Mucosa of rectum (tissue), 2 donors: Measurements from ENCODE around the gene ANO6.

Experiments
- H3K27ac ChIP-seq, 2 donors: one replicate each; pipeline ENCODE4 v1.7.0; 2013; ENCODE audit warnings: inconsistent platforms in 2 of 2, low read depth in 2 of 2, low read length in 2 of 2
- H3K27me3 ChIP-seq, 2 donors: one replicate each; pipeline ENCODE4 v1.7.0; 2013; ENCODE audit warnings: low read length in 2 of 2; ENCODE audit not compliant: control insufficient read depth in 2 of 2, insufficient read depth in 2 of 2
- H3K36me3 ChIP-seq, 2 donors: one replicate each; pipeline ENCODE4 v1.7.0; 2013; ENCODE audit warnings: low read length in 2 of 2; ENCODE audit not compliant: control insufficient read depth in 2 of 2, insufficient read depth in 2 of 2
- H3K4me1 ChIP-seq, 2 donors: one replicate each; pipeline ENCODE4 v1.7.0; 2013; ENCODE audit warnings: low read length in 2 of 2, mild to moderate bottlenecking in 1 of 2; ENCODE audit not compliant: control insufficient read depth in 2 of 2, insufficient read depth in 2 of 2
- H3K4me3 ChIP-seq, 2 donors: one replicate each; pipeline ENCODE4 v1.7.0; 2013; ENCODE audit warnings: low read length in 2 of 2
- H3K9ac ChIP-seq, 2 donors: one replicate each; pipeline ENCODE4 v1.7.0; 2013; ENCODE audit warnings: low read length in 2 of 2, low read depth in 1 of 2, mild to moderate bottlenecking in 1 of 2
- H3K9me3 ChIP-seq, 2 donors: one replicate each; pipeline ENCODE4 v1.7.0; 2013; ENCODE audit warnings: low read length in 2 of 2; ENCODE audit not compliant: control insufficient read depth in 2 of 2
- donor health status: healthy.
- donor health status: Normal muscosa, but diverticular disease.

ANO6 gene

DNA sequence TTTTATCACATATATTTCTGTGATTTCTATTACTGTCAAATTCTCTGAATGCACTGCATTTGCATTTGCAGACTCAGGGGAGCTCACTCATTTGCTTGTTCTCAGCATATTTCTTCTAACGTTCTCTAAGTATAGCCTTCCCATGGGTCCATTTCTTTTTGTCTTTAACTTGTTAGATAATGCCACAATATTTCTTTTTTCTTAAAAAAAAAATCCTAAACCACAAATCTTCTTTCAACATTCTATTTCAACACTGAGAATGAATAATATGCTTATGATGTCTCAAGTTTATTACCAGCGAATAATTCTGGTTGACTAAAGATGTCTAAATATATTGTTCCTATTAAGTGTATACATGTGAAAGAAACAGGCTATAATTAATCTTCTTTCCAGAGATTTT, 200.2 kb downstream of the ANO6 start:
- Histone ChIP-seq H3K4me3 (no peak overlapping the region), H3K4me1 (no peaks in the 10 kb centered on the region), H3K27ac (no peak overlapping the region), H3K9ac (no peak overlapping the region), H3K27me3 (no peaks in the 10 kb centered on the region), H3K36me3 (peaks cover 10 to 13% of the 10 kb centered on the region in 2 donors), H3K9me3 (no peaks in the 10 kb centered on the region)

DNA sequence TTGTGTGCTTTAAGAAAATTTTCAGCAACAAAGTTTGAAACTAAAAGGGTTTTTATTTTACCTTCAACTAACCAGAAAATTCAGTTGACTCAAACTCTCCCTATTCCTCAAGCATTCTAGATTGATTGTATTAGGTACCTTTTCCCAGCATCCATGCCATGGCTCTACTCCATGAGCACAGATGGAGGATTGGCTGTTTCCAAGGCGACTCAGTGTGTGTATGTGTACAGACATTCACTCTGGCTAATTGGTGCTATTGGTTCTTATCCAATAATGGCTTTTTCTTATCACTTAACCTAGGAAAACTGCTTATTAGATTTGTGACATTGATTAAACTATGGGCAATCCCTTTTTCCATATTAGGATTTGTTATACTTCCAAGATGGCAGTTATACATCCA, 202.6 kb downstream of the ANO6 start:
- H3K4me1 ChIP-seq: no peaks in the 10 kb centered on the region
- no peak overlapping the region for H3K27ac ChIP-seq
- H3K9ac ChIP-seq: no peak overlapping the region
- H3K27me3 ChIP-seq: no peaks in the 10 kb centered on the region
- peaks cover 10 to 13% of the 10 kb centered on the region in 2 donors for H3K36me3 ChIP-seq
- H3K4me3 ChIP-seq: no peak overlapping the region
- no peaks in the 10 kb centered on the region for H3K9me3 ChIP-seq

DNA sequence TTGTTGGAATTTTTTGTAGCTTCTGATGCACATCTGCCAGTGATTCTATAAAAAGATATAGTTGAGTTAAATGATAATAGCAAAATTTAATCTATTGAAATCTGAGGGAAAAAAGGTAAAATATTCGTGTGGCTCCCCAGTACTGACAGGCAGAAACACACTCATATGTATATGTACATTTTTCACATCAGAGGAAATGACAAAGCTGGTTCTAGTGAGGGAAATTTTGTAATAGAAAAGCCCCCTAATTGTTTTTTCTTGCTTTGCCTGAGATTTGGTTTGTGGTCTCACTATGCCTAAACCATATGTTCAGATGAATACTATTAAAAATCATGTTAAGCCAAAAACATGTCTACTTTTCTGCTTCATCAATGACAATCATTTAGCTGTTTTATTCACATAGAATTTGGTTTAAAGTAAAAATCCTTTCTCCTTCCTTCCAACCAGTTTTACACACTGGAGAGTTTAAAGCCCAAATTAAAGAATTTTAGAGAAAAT, 203.5 kb downstream of the ANO6 start:
- no peak overlapping the region for H3K4me3 ChIP-seq
- no peaks in the 10 kb centered on the region for H3K9me3 ChIP-seq
- H3K27ac ChIP-seq: no peak overlapping the region
- peaks cover 10 to 13% of the 10 kb centered on the region in 2 donors for H3K36me3 ChIP-seq
- H3K4me1 ChIP-seq: no peaks in the 10 kb centered on the region
- no peak overlapping the region for H3K9ac ChIP-seq
- no peaks in the 10 kb centered on the region for H3K27me3 ChIP-seq

DNA sequence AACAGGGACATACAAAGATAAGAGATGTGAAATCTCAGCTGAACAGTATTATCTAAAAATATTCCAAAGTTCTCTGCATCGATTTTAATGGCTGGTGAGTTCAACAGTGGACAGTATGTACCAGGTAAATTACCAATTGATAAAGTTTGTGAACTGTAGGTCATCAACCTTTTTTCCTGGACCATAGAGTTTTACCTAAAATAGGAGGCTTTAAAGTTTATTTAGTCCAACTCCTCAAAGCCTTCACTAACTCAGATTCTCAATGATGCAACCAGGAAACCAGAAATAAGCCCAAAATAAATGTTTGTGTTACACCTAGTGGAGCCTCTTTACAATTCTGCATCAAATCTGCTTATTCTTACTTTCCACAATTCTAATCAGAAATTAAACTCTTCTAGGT, 205.8 kb downstream of the ANO6 start:
- H3K4me3 ChIP-seq: no peak overlapping the region
- no peaks in the 10 kb centered on the region for H3K4me1 ChIP-seq
- no peak overlapping the region for H3K27ac ChIP-seq
- no peaks in the 10 kb centered on the region for H3K9me3 ChIP-seq
- H3K36me3 ChIP-seq: peaks cover 6 to 10% of the 10 kb centered on the region in 2 donors
- no peaks in the 10 kb centered on the region for H3K27me3 ChIP-seq
- H3K9ac ChIP-seq: no peak overlapping the region

DNA sequence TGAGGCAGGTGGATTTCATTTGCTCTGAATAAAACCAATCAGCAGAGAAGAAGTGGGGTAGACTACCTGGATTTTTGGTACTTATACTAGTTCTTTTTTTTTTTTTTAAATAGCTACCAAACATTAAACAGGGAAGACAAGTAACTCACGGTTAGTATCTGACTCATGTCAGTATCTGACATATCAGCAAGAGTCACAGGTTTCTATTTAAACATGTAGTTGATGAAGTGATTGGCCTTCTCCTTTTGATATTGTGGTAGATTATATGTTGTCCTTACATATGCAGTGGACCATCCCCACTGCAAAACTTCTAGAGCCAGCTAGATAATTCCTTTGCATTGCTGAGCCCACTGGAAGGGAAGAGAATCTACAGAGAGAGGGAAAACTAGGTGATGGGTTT, 208.0 kb downstream of the ANO6 start:
- Histone ChIP-seq H3K4me1 (no peaks in the 10 kb centered on the region), H3K27me3 (no peaks in the 10 kb centered on the region), H3K9me3 (no peaks in the 10 kb centered on the region), H3K36me3 (peaks cover 2% of the 10 kb centered on the region in 2 donors), H3K4me3 (no peak overlapping the region), H3K27ac (no peak overlapping the region), H3K9ac (no peak overlapping the region)

DNA sequence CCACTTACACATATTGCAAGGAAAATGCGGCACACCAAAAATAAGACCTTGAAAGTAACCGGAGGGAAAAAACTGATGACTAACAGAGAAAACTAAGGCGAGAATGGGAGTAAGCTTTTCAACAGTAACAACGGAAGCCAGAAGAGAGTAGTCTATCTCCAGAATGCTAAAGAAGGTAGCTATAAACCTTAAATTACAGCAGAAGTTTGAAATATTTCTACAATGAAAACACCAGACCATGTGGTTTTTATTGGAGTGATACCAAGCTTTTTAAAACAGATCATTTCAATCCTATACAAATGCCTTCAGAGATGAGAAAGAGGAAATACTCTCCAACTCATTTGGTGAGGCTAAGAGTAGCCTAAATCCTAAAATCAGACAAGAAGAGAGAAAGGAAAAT, 209.5 kb downstream of the ANO6 start:
- no peak overlapping the region for H3K4me3 ChIP-seq
- H3K36me3 ChIP-seq: peaks cover 2% of the 10 kb centered on the region in 2 donors
- no peak overlapping the region for H3K9ac ChIP-seq
- H3K9me3 ChIP-seq: no peaks in the 10 kb centered on the region
- H3K27ac ChIP-seq: no peak overlapping the region
- no peaks in the 10 kb centered on the region for H3K4me1 ChIP-seq
- no peaks in the 10 kb centered on the region for H3K27me3 ChIP-seq

DNA sequence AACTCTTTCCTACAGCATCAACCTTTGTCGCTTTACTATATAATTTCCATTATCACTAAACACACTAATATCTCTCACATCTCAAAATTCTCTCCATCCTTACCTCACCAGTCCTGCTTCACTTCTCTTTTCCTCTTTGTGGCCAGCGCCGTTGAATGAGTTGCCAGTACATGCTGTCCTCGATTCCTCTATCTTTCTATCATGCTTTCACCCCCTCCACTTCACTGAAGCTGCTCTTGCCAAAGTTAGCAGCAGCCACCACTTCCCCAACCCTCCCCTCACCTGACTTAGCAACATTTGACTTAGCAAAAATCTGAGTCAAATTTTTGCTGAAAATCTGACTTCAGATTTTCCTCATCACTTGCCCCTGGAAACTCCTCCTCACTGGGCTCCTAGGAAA, 210.4 kb downstream of the ANO6 start:
- H3K36me3 ChIP-seq: peaks cover 0 to 2% of the 10 kb centered on the region in 2 donors
- H3K9ac ChIP-seq: no peak overlapping the region
- no peaks in the 10 kb centered on the region for H3K4me1 ChIP-seq
- no peak overlapping the region for H3K27ac ChIP-seq
- H3K4me3 ChIP-seq: no peak overlapping the region
- no peaks in the 10 kb centered on the region for H3K9me3 ChIP-seq
- H3K27me3 ChIP-seq: no peaks in the 10 kb centered on the region

DNA sequence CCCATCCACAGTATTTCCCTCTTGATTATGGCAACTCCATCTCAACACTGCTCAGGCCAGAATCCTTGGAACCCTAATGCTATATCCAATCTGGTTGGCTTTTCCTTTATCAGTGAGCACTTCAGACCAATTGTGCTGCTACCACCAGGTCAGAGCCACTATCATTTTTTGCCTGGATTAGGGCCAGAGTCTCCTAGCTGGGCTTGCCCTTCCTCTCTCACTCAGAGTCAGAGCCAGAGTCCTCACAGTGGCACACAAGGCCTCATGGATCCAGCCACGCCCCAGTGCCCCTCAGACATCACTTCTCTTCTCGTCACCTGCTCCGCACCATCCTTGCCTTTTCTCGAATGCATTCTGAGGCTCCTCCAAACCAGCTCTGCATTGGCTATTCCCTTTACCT, 211.1 kb downstream of the ANO6 start:
- Histone ChIP-seq H3K27ac (no peak overlapping the region), H3K36me3 (peaks cover 0 to 2% of the 10 kb centered on the region in 2 donors)

DNA sequence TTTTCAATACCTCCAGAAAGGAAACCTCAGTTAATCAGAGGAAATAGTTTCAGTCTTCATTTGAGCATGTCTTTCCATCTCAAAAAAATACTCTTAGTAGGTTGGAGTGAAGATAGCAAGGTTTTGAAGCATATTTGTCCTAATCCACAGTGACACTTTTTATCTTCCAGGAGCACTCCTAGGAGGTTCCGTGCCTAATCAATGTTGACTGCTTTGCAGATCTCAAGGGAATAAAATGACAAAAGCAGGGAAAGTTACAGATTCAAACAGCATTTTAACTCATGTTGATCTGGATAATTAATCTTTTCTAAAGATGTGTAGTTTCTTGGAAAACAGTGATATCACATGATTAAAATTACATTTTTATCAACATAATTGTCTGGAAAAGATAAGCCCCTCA, 213.9 kb downstream of the ANO6 start:
- H3K27ac ChIP-seq: no peak overlapping the region
- H3K4me1 ChIP-seq: no peaks in the 10 kb centered on the region
- no peak overlapping the region for H3K9ac ChIP-seq
- no peak overlapping the region for H3K4me3 ChIP-seq
- peaks cover 2 to 3% of the 10 kb centered on the region in 2 donors for H3K36me3 ChIP-seq
- H3K9me3 ChIP-seq: no peaks in the 10 kb centered on the region
- no peaks in the 10 kb centered on the region for H3K27me3 ChIP-seq

More for the DNA sequence above, 211.1 kb downstream of the ANO6 start:
- no peak overlapping the region for H3K4me3 ChIP-seq
- no peak overlapping the region for H3K9ac ChIP-seq
- no peaks in the 10 kb centered on the region for H3K4me1 ChIP-seq
- no peaks in the 10 kb centered on the region for H3K9me3 ChIP-seq
- H3K27me3 ChIP-seq: no peaks in the 10 kb centered on the region

DNA sequence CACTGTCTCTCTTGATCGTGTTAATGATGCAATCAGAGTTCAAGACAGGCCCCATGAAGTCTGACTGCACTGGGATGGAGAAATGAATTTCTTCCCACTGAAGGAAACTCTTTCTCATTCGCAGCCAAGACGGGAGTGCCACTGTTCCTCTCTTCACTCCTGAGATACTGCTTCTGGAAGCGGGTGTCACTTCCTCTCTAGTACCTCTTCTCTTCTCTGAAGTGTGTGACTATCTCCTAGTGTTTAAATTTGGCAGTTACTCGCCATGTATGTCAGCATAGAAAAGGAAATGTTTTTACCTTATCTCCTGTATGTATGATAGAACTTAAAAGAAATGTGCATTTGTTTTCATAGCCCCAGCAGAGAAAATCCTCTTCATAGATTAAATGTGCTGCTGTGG, 215.2 kb downstream of the ANO6 start:
- Histone ChIP-seq H3K27me3 (no peaks in the 10 kb centered on the region), H3K9ac (no peak overlapping the region), H3K9me3 (no peaks in the 10 kb centered on the region), H3K36me3 (peaks cover 2 to 3% of the 10 kb centered on the region in 2 donors), H3K27ac (no peak overlapping the region), H3K4me1 (no peaks in the 10 kb centered on the region), H3K4me3 (no peak overlapping the region)

DNA sequence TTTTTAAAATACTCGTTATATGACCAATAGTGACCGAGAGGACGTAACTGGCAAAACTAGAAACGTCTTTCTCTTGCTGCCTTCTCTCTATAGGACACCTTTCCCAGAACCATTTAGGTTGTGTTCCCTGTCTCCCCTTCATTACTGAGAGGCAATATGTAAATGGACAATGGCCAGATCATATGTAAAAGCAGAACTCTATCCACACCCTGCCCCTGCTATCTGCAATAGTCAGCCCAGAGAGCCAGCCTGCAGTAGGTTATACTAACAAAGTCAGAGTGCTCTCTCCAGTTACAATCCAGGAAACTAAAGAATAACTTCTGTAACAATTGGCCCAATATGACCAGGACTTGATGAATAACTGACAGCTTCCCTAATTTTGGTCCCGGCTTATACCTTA, 216.8 kb downstream of the ANO6 start:
- Histone ChIP-seq H3K9me3 (no peaks in the 10 kb centered on the region), H3K36me3 (peaks cover 0 to 3% of the 10 kb centered on the region in 2 donors), H3K27me3 (no peaks in the 10 kb centered on the region), H3K4me1 (no peaks in the 10 kb centered on the region), H3K27ac (no peak overlapping the region), H3K4me3 (no peak overlapping the region), H3K9ac (no peak overlapping the region)
